COR-L47 (cell line): Measurements from ENCODE around the gene HINT3.
"Not testable (repeated sequence)": the region's sequence is repeated elsewhere in the genome, so short reads cannot be mapped to it uniquely, and the experiment has no call there.

Experiments used
- DNase-seq: peaks from one replicate; lab custom pipeline; 2025; lab: John Stamatoyannopoulos, UW

HINT3 gene

GRCh38 chr6:126002755-126003679 is 46.4 kb downstream of the HINT3 start:
- no peak for DNase-seq

- DNase-seq, result no peak
These were observed 51.2 kb downstream of the HINT3 start for GRCh38 chr6:126007800-126008199.

- no peak for DNase-seq
These were observed 53.5 kb downstream of the HINT3 start for GRCh38 chr6:126010040-126010439.

GRCh38 chr6:126015863-126016262 is 59.3 kb downstream of the HINT3 start:
- no peak for DNase-seq

- no peak for DNase-seq
These were observed 60.0 kb downstream of the HINT3 start for GRCh38 chr6:126016591-126016990.

- no peak for DNase-seq
These were observed 61.1 kb downstream of the HINT3 start for GRCh38 chr6:126017668-126018067.

GRCh38 chr6:126020305-126021050 is 63.9 kb downstream of the HINT3 start:
- DNase-seq, result no peak

- not testable (repeated sequence) for DNase-seq
These were observed 66.9 kb downstream of the HINT3 start for GRCh38 chr6:126023474-126023873.

GRCh38 chr6:126026001-126026400 is 69.4 kb downstream of the HINT3 start:
- no peak for DNase-seq

- no peak for DNase-seq
These were observed 71.0 kb downstream of the HINT3 start for GRCh38 chr6:126027601-126028000.
